CD4-positive, alpha-beta T cell treated with Interleukin-6 for 4 hours (primary cell): ENCODE data around the gene CCT5.
"Not testable (repeated sequence)": the region's sequence is repeated elsewhere in the genome, so short reads cannot be mapped to it uniquely, and the experiment has no call there.

Experiments
- DNase-seq: peaks from one replicate; pipeline ENCODE4 v3.0.0-alpha.2; 2020; ENCODE audit warnings: mixed read lengths

CCT5 gene

GRCh38 chr5:10304932-10305331 lies 54.9 kb downstream of the CCT5 start:
- no peak for DNase-seq

- no peak for DNase-seq
These were observed 56.0 kb downstream of the CCT5 start for GRCh38 chr5:10306114-10306513.

- no peak for DNase-seq
These were observed 56.7 kb downstream of the CCT5 start for GRCh38 chr5:10306806-10307205.

- peak; percentile 36 for DNase-seq
These were observed 57.4 kb downstream of the CCT5 start, which contains the start of gene CMBL for GRCh38 chr5:10307206-10308148. TSS of gene CMBL (minus strand) at chr5:10307902. CDS start at chr5:10290762, 17,140 bp downstream.

GRCh38 chr5:10308844-10309243 lies 58.8 kb downstream of the CCT5 start:
- no peak for DNase-seq

GRCh38 chr5:10310066-10310779 lies 60.1 kb downstream of the CCT5 start:
- no peak for DNase-seq

GRCh38 chr5:10310835-10311570 lies 60.9 kb downstream of the CCT5 start:
- not testable (repeated sequence) for DNase-seq

GRCh38 chr5:10311595-10312425 lies 61.7 kb downstream of the CCT5 start:
- DNase-seq: no peak

GRCh38 chr5:10315201-10315600 lies 65.1 kb downstream of the CCT5 start:
- DNase-seq: no peak
